Globus pallidus (tissue), 1 donor: ENCODE results near the gene TRIM4.
"Not testable (repeated sequence)": the region's sequence is repeated elsewhere in the genome, so short reads cannot be mapped to it uniquely, and the experiment has no call there.

Source experiments
- DNase-seq: peaks from one replicate; pipeline ENCODE4 v3.0.0-alpha.2; 2015; ENCODE audit warnings: low spot score

TRIM4 gene

GRCh38 chr7:99918959-99919813 is at the start of gene TRIM4:
TRIM4 (minus strand) TSS chr7:99919530; CDS start chr7:99919401, 129 bp downstream.
- peak; percentile 88 for DNase-seq

GRCh38 chr7:99958564-99959227 is 39.4 kb upstream of the TRIM4 start:
- DNase-seq = no peak

- no peak for DNase-seq
Measured at GRCh38 chr7:99955247-99955646, 35.9 kb upstream of the TRIM4 start.

- not testable (repeated sequence) for DNase-seq
Measured at GRCh38 chr7:99954643-99955042, 35.3 kb upstream of the TRIM4 start.

GRCh38 chr7:99953649-99954048 is 34.3 kb upstream of the TRIM4 start:
- no peak for DNase-seq

GRCh38 chr7:99952649-99953048 is 33.3 kb upstream of the TRIM4 start:
- DNase-seq = not testable (repeated sequence)

- DNase-seq = not testable (repeated sequence)
Measured at GRCh38 chr7:99950819-99951218, 31.5 kb upstream of the TRIM4 start.

GRCh38 chr7:99949645-99950228 is 30.4 kb upstream of the TRIM4 start:
- DNase-seq = no peak

- DNase-seq = no peak
Measured at GRCh38 chr7:99947608-99948007, 28.3 kb upstream of the TRIM4 start.

- DNase-seq = no peak
Measured at GRCh38 chr7:99944497-99945070, 25.3 kb upstream of the TRIM4 start.

- DNase-seq = no peak
Measured at GRCh38 chr7:99943641-99944496, 24.5 kb upstream of the TRIM4 start.

- DNase-seq = no peak
Measured at GRCh38 chr7:99938296-99938695, 19.0 kb upstream of the TRIM4 start.

GRCh38 chr7:99935009-99935408 is 15.7 kb upstream of the TRIM4 start:
- not testable (repeated sequence) for DNase-seq

- DNase-seq = no peak
Measured at GRCh38 chr7:99930376-99930775, 11.0 kb upstream of the TRIM4 start.

- no peak for DNase-seq
Measured at GRCh38 chr7:99929730-99930053, 10.4 kb upstream of the TRIM4 start.

GRCh38 chr7:99928994-99929729 is 9.8 kb upstream of the TRIM4 start, which contains the start of gene GJC3:
GJC3 (minus strand) TSS chr7:99929620; CDS start chr7:99929620, 0 bp downstream.
- peak; percentile 19 for DNase-seq

GRCh38 chr7:99928188-99928587 is 8.9 kb upstream of the TRIM4 start:
- no peak for DNase-seq

GRCh38 chr7:99927536-99927935 is 8.2 kb upstream of the TRIM4 start:
- no peak for DNase-seq

GRCh38 chr7:99926321-99926720 is 7.0 kb upstream of the TRIM4 start:
- no peak for DNase-seq

- no peak for DNase-seq
Measured at GRCh38 chr7:99923200-99923599, 3.9 kb upstream of the TRIM4 start.

GRCh38 chr7:99920149-99920548 is 819 bp upstream of the TRIM4 start:
- no peak for DNase-seq
